ENCODE measurements around the gene SCN2A. TPM values are rescaled to one million over a fixed set of nuclear protein-coding genes. Genes with fewer than 3 reads are reported as not detected.

SCN2A gene
- total RNA-seq, 1 experiment from 2014 or later: 0.24 TPM

GRCh38 chr2:165268754-165269153 is 29.5 kb downstream of the SCN2A start:
- Mint-ChIP-seq H3K36me3 (ENCODE audit: insufficient read depth in 1 of 3, low read depth in 3 of 3) (no peaks in the 10 kb centered on the region), H3K27me3 (ENCODE audit: low read depth) (no peaks in the 10 kb centered on the region), H3K9me3 (no peaks in the 10 kb centered on the region), H3K27ac (no peak overlapping the region), H3K4me1 (no peaks in the 10 kb centered on the region), H3K4me3 (no peak overlapping the region)
- H3K9ac ChIP-seq (ENCODE audit: extremely low read depth, insufficient read length, low read length): no peak overlapping the region
- no peak overlapping the region for H3K27ac ChIP-seq (ENCODE audit: insufficient read length, low read depth, low read length)
- H2BK5ac ChIP-seq (ENCODE audit: insufficient read length, low read length): no peak overlapping the region
- no peak overlapping the region for H4K5ac ChIP-seq (ENCODE audit: insufficient read length, low read depth, low read length)
- H3K9me3 ChIP-seq (ENCODE audit: control insufficient read depth, low read depth, low read length): no peaks in the 10 kb centered on the region
- H3K23ac ChIP-seq (ENCODE audit: insufficient read length, low read depth, low read length): no peak overlapping the region
- no peaks in the 10 kb centered on the region for H4K20me1 ChIP-seq (ENCODE audit: control insufficient read depth, insufficient read depth, insufficient read length)
- H2BK120ac ChIP-seq (ENCODE audit: low read depth, low read length, poor library complexity, severe bottlenecking): no peak overlapping the region
- no peaks in the 10 kb centered on the region for H3K79me1 ChIP-seq (ENCODE audit: insufficient read depth, low read depth, low read length, poor library complexity, severe bottlenecking)
- no peak for TF ChIP-seq CTCF (conservative IDR thresholded peaks at IDR 0.05)
- no CpG with 5 or more reads among the region's 2 CpGs for WGBS (ENCODE audit: extremely low coverage, insufficient read length, low lambda C conversion rate)
- H3K4me2 ChIP-seq (ENCODE audit: insufficient read depth, insufficient read length, low read length): no peak overlapping the region
- H2BK15ac ChIP-seq (ENCODE audit: low read depth, low read length): no peak overlapping the region
- no peaks in the 10 kb centered on the region for H3K27me3 ChIP-seq (ENCODE audit: insufficient read depth, low read length)
- no peak overlapping the region for H2BK12ac ChIP-seq (ENCODE audit: insufficient read length, low read depth, low read length)
- no peak for DNase-seq
- H3T11ph ChIP-seq (ENCODE audit: low read length): no peak overlapping the region
- no peak overlapping the region for H3K14ac ChIP-seq (ENCODE audit: insufficient read depth, low read length)
- no peak overlapping the region for H3K18ac ChIP-seq (ENCODE audit: insufficient read length, low read depth, low read length)
- no peak overlapping the region for H2BK20ac ChIP-seq (ENCODE audit: low read depth, low read length, poor library complexity, severe bottlenecking)
- no peaks in the 10 kb centered on the region for H3K79me2 ChIP-seq (ENCODE audit: insufficient read depth, low read length)
- no peak overlapping the region for H4K91ac ChIP-seq (ENCODE audit: insufficient read length, low read depth, low read length)
- no peak overlapping the region for H3K4ac ChIP-seq (ENCODE audit: low read depth, low read length)
- H2AFZ ChIP-seq (ENCODE audit: low read length): no peak overlapping the region
- no peak overlapping the region for H2AK5ac ChIP-seq (ENCODE audit: insufficient read length, low read length)
- H4K8ac ChIP-seq (replicated peaks; ENCODE audit: insufficient read length, low read depth, low read length): no peak overlapping the region
- H3K4me1 ChIP-seq (ENCODE audit: insufficient read depth, low read length): no peaks in the 10 kb centered on the region
- H3K23me2 ChIP-seq (ENCODE audit: insufficient read length, low read depth, low read length, poor library complexity, severe bottlenecking): no peaks in the 10 kb centered on the region
- H3K56ac ChIP-seq (ENCODE audit: insufficient read length, low read depth, low read length): no peak overlapping the region

Measured in H9 (cell line).